SK-N-SH treated with all-trans-retinoic acid at 6 μM for 48 hours (cell line): ENCODE measurements around the gene CPSF4.

Experiments
- ATAC-seq: fragments of 200-7000 bp; cut with Tn5 transposase; 3 replicates; pipeline ENCODE4 v1.9.1; 2020; ENCODE audit warnings: mild to moderate bottlenecking, moderate library complexity
- ARNTL ChIP-seq: fragments of 450-650 bp; formaldehyde crosslinking; IDR thresholded peaks from 2 replicates; pipeline ENCODE4 v1.5.0; 2020; ENCODE audit warnings: low read depth, mild to moderate bottlenecking, moderate library complexity, borderline replicate concordance
- BACH2 ChIP-seq: fragments of 250-450 bp; sonication (Bioruptor Pico); IDR thresholded peaks from 2 replicates; pipeline ENCODE4 v1.9.0; 2021; ENCODE audit warnings: mild to moderate bottlenecking, borderline replicate concordance
- CSRNP3 ChIP-seq: fragments of 250-450 bp; sonication (Bioruptor Pico); IDR thresholded peaks from 2 replicates; pipeline ENCODE4 v1.5.1; 2021; ENCODE audit warnings: mild to moderate bottlenecking, moderate library complexity
- ESRRG ChIP-seq: fragments of 250-450 bp; sonication (Bioruptor Pico); IDR thresholded peaks from 2 replicates; pipeline ENCODE4 v1.6.1; 2021; ENCODE audit warnings: mild to moderate bottlenecking
- GLIS3 ChIP-seq: fragments of 250-450 bp; sonication (Bioruptor Pico); IDR thresholded peaks from 2 replicates; pipeline ENCODE4 v1.5.0; 2020; ENCODE audit warnings: mild to moderate bottlenecking, moderate library complexity
- ISL1 ChIP-seq: fragments of 250-450 bp; sonication (Bioruptor Pico); IDR thresholded peaks from 2 replicates; pipeline ENCODE4 v2.1.2; 2022; ENCODE audit warnings: mild to moderate bottlenecking, moderate library complexity
- OSR1 ChIP-seq: fragments of 250-450 bp; sonication (Bioruptor Pico); IDR thresholded peaks from 2 replicates; pipeline ENCODE4 v1.8.0; 2022; ENCODE audit warnings: moderate library complexity, mild to moderate bottlenecking, inconsistent platforms
- PATZ1 ChIP-seq: fragments of 250-450 bp; sonication (Bioruptor Pico); IDR thresholded peaks from 2 replicates; pipeline ENCODE4 v1.8.0; 2020; ENCODE audit warnings: mild to moderate bottlenecking, moderate library complexity, borderline replicate concordance
- PPARA ChIP-seq: fragments of 250-450 bp; sonication (Bioruptor Pico); IDR thresholded peaks from 2 replicates; pipeline ENCODE4 v1.5.0; 2020; ENCODE audit warnings: mild to moderate bottlenecking, borderline replicate concordance
- RARB ChIP-seq: fragments of 250-450 bp; sonication (Bioruptor Pico); IDR thresholded peaks from 2 replicates; pipeline ENCODE4 v1.8.0; 2021; ENCODE audit warnings: mild to moderate bottlenecking, moderate library complexity
- SNAI2 ChIP-seq: fragments of 250-450 bp; sonication (Bioruptor Pico); IDR thresholded peaks from 2 replicates; pipeline ENCODE4 v1.5.0; 2020; ENCODE audit warnings: mild to moderate bottlenecking, moderate library complexity
- TCF4 ChIP-seq: fragments of 250-450 bp; sonication (Bioruptor Pico); IDR thresholded peaks from 2 replicates; pipeline ENCODE4 v1.8.0; 2021; ENCODE audit warnings: mild to moderate bottlenecking, moderate library complexity, borderline replicate concordance
- TOX ChIP-seq: fragments of 250-450 bp; sonication (Bioruptor Pico); IDR thresholded peaks from 2 replicates; pipeline ENCODE4 v1.8.0; 2021; ENCODE audit warnings: mild to moderate bottlenecking, moderate library complexity, borderline replicate concordance
- ZC3H10 ChIP-seq: fragments of 250-450 bp; sonication (Bioruptor Pico); IDR thresholded peaks from 2 replicates; pipeline ENCODE4 v1.5.1; 2021; ENCODE audit warnings: mild to moderate bottlenecking, moderate library complexity
- ZFP30 ChIP-seq: fragments of 450-650 bp; formaldehyde crosslinking; IDR thresholded peaks from 2 replicates; pipeline ENCODE4 v1.5.0; 2022; ENCODE audit warnings: mild to moderate bottlenecking, moderate library complexity
- ZNF565 ChIP-seq: fragments of 450-650 bp; formaldehyde crosslinking; conservative IDR thresholded peaks from 2 replicates; pipeline ENCODE4 v1.5.0; 2020; ENCODE audit warnings: low read depth, mild to moderate bottlenecking, moderate library complexity
- ZNF70 ChIP-seq: fragments of 450-650 bp; formaldehyde crosslinking; IDR thresholded peaks from 2 replicates; pipeline ENCODE4 v1.5.0; 2020; ENCODE audit warnings: mild to moderate bottlenecking, moderate library complexity
- ZNF8 ChIP-seq: fragments of 450-650 bp; formaldehyde crosslinking; IDR thresholded peaks from 2 replicates; pipeline ENCODE4 v1.5.0; 2020; ENCODE audit warnings: mild to moderate bottlenecking, moderate library complexity
- TF ChIP-seq, protein P1 (sequence below): fragments of 250-450 bp; sonication (Bioruptor Pico); IDR thresholded peaks from 2 replicates; pipeline ENCODE4 v1.8.0; 2021; ENCODE audit warnings: low read depth, mild to moderate bottlenecking, moderate library complexity, borderline replicate concordance
- TF ChIP-seq, protein P2 (sequence below): fragments of 250-450 bp; sonication (Bioruptor Pico); IDR thresholded peaks from 2 replicates; pipeline ENCODE4 v1.5.1; 2020; ENCODE audit warnings: low read depth, mild to moderate bottlenecking, moderate library complexity

CPSF4 gene

GRCh38 chr7:99456288-99456687, 17.5 kb downstream of the CPSF4 start:
- TF ChIP-seq ISL1 (CRISPR knock-in tag) (no peak), ZC3H10 (CRISPR knock-in tag) (no peak), GLIS3 (no peak), SNAI2 (CRISPR knock-in tag) (no peak), PPARA (no peak), ZNF8 (CRISPR knock-in tag) (no peak)
- ATAC-seq = no peak

DNA sequence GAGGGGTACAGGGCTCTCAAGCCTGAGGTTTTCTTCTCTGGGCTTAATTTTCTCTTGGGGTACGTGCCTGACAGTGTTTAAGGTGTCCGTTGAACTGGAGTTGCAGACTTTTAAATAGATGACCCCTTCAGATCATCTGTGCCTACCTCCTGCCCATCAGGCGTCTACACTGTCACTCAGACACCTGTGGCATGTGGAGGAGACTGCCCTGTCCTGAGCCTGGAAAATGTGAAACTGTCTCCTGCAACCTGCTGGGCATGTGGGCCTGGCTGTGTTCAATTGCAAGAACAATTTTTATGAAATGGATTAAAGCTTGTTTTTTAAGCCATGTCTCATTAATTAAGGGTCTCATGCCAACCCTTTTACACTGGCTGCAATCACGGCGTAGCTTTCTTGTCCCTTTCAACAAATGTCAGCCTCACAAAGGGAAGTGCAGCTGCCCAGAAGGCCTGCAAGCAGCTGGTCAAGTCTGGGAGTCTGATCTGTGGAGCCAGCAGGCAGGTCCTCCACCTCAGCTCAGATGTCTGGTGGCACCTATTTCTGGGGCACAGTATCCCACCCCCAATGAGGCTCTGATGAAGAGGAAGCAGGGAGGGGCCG, 18.4 kb downstream of the CPSF4 start:
- no peak for ATAC-seq
- TF ChIP-seq RARB (CRISPR knock-in tag) (no peak), ESRRG (CRISPR knock-in tag) (no peak), PATZ1 (no peak), BACH2 (no peak), ZNF8 (CRISPR knock-in tag) (no peak), CSRNP3 (CRISPR knock-in tag) (no peak), ISL1 (CRISPR knock-in tag) (no peak), ZNF70 (CRISPR knock-in tag) (no peak), TCF4 (CRISPR knock-in tag) (no peak), ZC3H10 (CRISPR knock-in tag) (no peak), ARNTL (CRISPR knock-in tag) (no peak)
- TF ChIP-seq, protein P1, sequence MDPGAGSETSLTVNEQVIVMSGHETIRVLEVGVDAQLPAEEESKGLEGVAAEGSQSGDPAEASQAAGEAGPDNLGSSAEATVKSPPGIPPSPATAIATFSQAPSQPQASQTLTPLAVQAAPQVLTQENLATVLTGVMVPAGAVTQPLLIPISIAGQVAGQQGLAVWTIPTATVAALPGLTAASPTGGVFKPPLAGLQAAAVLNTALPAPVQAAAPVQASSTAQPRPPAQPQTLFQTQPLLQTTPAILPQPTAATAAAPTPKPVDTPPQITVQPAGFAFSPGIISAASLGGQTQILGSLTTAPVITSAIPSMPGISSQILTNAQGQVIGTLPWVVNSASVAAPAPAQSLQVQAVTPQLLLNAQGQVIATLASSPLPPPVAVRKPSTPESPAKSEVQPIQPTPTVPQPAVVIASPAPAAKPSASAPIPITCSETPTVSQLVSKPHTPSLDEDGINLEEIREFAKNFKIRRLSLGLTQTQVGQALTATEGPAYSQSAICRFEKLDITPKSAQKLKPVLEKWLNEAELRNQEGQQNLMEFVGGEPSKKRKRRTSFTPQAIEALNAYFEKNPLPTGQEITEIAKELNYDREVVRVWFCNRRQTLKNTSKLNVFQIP (CRISPR knock-in tag) = no peak

GRCh38 chr7:99457650-99458493, 19.1 kb downstream of the CPSF4 start:
- TF ChIP-seq OSR1 (CRISPR knock-in tag) (no peak), ISL1 (CRISPR knock-in tag) (no peak)

DNA sequence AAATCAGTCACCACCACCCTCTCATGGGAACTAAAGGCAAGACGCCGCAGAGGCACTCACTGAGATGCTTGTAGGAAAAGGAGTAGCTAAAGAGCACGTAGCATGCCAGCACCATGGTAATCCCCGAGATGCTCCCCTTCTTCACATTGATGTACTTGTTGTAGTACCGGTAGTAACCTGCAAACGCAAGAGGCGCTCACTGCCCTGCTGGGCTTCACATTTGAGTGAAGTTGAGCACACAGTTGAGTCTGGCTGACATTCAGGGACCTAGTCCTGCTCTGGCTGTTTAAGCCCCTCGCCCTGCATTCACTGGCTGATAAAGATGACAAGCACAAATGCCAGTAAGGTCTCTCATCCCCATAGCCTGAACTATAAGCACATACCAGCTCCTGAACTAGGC, 20.3 kb downstream of the CPSF4 start:
- TF ChIP-seq ESRRG (CRISPR knock-in tag) (no peak), CSRNP3 (CRISPR knock-in tag) (no peak), TCF4 (CRISPR knock-in tag) (no peak), RARB (CRISPR knock-in tag) (no peak), ZNF565 (CRISPR knock-in tag) (no peak), TOX (CRISPR knock-in tag) (no peak), ZFP30 (CRISPR knock-in tag) (no peak), ZC3H10 (CRISPR knock-in tag) (no peak)
- TF ChIP-seq, protein P2, sequence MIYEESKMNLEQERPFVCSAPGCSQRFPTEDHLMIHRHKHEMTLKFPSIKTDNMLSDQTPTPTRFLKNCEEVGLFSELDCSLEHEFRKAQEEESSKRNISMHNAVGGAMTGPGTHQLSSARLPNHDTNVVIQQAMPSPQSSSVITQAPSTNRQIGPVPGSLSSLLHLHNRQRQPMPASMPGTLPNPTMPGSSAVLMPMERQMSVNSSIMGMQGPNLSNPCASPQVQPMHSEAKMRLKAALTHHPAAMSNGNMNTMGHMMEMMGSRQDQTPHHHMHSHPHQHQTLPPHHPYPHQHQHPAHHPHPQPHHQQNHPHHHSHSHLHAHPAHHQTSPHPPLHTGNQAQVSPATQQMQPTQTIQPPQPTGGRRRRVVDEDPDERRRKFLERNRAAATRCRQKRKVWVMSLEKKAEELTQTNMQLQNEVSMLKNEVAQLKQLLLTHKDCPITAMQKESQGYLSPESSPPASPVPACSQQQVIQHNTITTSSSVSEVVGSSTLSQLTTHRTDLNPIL = no peak
- TF ChIP-seq, all 23 proteins: peak for 0
- ATAC-seq = peak; percentile 58

More at GRCh38 chr7:99457650-99458493, 19.1 kb downstream of the CPSF4 start:
- no peak for ATAC-seq
